ENCODE data around the gene TRIP12.
"Not testable (repeated sequence)": the region's sequence is repeated elsewhere in the genome, so short reads cannot be mapped to it uniquely, and the experiment has no call there.

Gene TRIP12

DNA sequence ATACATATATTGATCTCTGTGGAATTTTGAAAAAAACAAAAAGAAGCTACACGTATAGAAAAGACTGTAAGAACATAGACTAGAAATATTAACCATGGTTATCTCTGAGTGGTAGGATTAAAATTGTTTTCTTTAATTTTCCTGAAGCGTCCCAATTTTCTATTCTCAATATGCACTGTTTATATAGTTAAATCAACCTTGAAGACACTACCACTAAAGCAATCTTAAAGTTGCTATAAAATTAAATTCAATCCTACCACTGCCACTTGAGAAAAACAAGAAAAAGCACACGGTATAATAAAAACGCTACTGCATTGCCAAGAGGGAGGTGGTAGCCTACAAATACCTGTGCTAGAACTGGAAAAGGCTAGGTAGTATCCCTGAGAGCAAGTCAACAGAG is 47.2 kb downstream of the TRIP12 start:
- DNase-seq (ENCODE audit: low read depth in 2 of 2): no peak

DNA sequence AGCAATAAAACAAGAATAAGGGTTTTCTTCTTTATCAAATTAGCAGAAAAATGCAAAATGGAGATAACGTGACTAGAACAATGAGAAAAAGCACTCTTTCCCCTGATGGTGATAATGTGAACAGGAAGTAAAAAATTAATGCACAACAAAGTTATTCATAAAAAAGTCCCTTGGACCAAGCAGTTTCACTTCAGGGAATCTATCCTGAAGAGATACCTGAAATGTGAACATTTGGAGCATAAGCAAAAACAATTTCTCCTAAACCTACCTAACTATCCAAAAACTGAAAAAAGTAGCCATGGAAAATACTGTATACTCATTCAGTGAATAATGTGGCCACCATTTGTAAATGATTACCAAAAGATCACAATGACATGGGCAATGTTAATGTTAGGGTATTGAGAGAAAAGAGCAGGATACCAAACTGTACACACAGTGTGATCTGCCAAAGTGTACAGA is 48.7 kb downstream of the TRIP12 start:
- no peak for DNase-seq (ENCODE audit: low read depth in 2 of 2)

DNA sequence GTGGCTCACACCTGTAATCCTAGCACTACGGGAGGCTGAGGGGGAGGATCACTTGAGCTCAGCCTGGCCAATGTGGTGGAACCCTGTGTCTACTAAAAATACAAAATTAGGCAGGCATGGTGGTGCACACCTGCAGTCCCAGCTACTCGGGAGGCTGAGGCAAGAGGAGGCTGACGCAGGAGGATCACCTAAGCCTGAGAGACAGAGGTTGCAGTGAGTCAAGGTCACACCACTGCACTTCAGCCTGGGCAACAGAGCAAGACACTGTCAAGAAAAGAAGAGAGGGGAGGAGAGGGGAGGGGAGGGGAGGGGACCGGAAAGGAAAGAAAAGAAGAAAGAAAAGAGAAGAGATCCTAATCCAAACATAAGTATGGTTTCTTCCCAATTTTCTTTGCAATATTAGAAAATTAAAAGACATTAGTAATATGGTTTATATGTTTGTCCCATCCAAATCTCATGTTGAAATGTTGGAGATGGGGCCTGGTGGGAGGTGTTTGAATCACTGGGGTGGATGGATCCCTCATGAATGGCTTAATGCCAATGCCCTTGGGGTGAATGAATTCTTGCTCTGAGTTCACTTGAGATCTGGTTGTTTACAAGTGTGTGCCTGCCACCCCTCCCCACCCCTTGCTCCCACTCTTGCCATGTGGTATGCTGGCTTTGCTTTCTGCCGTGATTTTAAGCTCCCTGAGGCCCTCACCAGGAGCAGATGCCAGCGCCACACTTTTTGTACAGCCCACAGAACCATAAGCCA is 50.7 kb downstream of the TRIP12 start:
- no peak for DNase-seq (ENCODE audit: low read depth in 2 of 2)

DNA sequence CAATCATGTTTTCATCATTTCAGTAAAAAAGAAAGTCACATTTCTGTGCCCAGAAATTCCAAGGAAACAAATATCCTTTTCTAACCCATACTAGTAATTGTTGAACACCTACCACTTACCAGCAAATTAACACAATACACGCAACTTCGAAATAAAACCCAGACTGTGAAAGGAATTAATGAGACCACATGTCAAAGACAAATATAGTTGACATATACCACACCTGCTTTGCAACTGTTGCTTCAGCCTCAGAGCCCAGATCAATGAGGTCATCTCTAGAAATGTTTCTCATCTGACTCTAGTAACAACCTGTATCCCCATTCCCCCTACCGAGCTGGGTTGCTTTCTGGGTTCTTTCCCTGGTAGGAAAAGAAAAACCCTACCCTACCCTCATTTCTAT is 52.6 kb downstream of the TRIP12 start:
- DNase-seq (ENCODE audit: low read depth in 2 of 2): no peak

DNA sequence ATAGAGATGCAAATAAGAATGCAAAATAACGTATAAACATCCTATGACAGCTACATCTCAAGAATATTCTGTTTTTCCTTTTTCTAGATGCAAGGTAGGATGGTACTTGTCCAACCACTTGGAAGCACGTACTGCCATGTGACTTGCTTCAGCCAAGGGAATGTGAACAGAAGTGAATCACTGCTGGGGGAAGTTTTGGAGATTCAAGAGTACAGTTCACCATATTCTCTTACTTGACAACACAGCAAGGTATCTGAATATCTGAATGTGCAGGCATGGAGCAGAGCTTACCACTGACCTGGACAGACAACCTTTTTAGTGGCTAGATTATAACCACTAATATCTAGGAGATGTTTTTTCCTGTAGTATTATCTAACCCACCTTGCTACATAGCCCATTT is 53.0 kb downstream of the TRIP12 start:
- DNase-seq (ENCODE audit: low read depth in 2 of 2): no peak

DNA sequence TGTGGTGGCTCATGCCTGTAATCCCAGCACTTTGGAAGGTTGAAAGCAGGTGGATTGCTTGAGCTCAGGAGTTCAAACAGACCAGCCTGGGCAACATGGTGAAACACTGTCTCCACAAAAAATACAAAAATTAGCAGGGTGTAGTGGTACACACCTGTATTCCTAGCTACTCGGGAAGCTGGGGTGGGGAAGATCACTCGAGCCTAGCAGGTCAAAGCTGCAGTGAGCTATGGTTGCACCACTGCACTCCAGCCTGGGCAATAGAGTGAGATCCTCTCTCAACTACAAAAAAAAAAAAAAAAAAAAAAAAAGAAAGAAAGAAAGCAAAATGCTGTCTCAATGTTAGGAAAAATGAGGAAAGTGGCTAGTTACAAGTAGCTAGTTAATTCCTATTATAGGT is 56.8 kb downstream of the TRIP12 start:
- DNase-seq (ENCODE audit: low read depth in 2 of 2): no peak

DNA sequence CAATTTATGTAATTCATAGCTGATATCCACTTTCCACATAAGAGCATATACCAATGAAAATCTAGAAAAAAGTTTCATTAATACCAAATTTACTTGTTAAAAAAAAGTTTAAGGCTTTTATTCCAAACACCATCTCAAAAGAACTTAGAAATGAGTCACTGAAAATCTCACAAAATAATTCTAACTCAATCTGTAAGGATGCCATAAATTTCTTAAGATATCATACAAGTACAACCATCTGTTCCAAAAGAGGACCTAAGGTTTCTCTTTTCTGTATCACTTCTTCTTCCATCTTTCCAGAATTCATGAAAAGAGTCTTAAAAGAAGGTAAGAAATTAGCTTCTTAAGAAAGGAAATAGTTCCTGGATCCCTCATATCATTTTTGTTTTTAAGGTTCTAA is 60.4 kb downstream of the TRIP12 start:
- DNase-seq (ENCODE audit: low read depth in 2 of 2): no peak

DNA sequence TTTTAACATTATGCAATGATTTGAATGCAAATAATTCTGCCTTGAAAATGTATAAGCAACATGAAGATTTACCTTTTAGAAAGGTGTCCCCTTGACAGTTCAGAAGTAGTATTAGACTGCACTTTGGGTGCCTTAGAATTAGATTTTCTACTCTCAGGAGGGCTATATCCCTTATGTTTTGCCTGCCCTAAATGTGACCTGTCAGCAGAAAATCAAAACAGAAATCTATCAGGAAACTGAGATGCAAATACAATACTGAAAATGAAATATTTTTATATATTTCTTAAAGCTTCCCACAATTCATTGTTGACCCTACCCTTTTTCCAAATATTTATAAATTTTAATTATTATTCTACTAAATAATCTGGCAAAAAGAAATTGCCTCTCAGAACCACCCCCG is 61.5 kb downstream of the TRIP12 start:
- DNase-seq (ENCODE audit: low read depth in 2 of 2): no peak

DNA sequence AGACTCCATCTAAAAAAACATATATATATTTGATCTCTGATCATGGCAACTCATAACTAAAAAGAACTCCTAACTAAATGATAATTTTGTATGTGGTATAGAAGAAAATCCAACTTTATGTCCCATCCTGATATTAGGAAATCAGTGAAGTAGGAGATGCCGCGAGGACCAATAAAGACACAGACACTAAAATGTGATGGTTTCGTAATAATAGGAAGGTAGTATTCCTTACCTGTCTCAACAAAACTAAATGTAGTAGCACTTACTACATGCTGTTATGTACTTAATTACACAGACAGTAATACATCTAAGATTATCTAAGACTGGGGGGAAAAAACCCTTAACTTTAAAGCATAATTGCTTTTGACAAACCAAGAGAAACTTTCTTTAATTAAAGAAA is 63.5 kb downstream of the TRIP12 start:
- DNase-seq (ENCODE audit: low read depth in 2 of 2): no peak

DNA sequence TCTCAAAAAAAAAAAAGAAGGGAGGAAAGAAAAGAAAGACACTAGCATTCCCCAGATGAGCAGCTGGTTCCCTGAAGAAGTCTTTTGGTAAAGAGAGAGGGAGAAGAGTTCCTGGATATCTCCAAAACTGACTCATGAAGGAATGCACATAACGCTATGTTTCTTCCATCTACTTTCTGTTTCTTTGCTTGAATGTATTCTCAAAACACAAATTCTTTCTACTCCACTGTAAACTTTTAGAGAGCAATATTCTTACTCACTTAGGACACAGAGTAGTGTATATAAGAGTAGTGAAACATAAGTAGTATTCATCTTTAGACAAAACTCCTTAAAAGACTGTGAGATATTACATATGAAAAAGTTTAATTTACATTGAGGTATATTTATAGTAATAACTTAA is 64.2 kb downstream of the TRIP12 start:
- DNase-seq (ENCODE audit: low read depth in 2 of 2): no peak

DNA sequence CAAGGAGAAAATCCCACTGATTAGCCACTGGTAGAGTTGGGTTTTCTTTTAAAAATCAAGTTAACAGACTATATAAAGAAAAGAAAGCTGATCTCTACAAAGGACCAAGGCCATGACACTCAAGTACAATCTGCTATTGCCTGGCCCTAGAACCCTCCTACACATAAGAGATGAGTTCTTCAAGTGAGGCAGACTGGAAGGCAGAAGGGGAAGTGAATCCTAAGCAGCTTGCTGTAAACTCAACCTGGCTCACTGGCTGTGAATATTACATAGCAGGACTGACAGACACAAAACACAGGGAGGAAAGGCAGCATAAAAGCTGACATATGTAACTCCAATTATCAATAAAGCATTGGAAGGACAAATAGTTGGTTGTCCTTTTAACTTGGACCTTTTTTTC is 65.4 kb downstream of the TRIP12 start:
- DNase-seq (ENCODE audit: low read depth in 2 of 2): no peak

DNA sequence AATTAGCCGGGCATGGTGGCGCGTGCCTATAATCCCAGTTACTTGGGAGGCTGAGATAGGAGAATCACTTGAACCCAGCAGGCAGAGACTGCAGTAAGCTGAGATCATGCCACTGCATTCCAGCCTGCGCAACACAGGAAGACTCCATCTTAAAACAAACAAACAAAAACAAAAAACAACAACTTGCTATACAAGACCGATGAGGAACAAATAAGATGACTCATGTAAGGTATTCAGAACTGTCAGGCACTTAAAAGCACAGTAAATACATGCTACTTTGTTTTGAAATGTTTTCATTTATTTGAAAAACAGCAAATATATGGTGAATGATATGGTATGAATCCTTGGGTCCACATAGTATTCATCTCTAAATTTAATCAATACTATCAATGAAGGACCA is 66.7 kb downstream of the TRIP12 start:
- DNase-seq (ENCODE audit: low read depth in 2 of 2): no peak

DNA sequence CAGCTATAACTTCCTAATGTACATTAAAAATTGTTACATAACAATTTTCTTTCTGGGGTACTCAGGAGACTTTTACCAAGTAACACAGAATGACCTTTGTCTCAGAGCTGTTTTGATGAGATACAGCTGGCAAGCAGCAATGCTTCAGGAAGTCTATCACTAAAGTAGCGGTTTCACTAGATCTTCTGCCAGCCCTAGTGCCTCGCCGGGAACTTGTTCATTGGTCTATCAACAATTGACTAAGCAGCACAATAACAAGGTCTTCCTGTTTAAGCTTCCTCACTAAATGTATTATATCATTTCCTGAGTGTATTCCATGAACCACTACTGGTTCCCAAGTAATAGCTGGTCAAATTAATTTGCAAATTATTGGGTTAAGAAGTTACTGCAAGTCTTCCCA is 69.2 kb downstream of the TRIP12 start:
- DNase-seq (ENCODE audit: low read depth in 2 of 2): no peak

DNA sequence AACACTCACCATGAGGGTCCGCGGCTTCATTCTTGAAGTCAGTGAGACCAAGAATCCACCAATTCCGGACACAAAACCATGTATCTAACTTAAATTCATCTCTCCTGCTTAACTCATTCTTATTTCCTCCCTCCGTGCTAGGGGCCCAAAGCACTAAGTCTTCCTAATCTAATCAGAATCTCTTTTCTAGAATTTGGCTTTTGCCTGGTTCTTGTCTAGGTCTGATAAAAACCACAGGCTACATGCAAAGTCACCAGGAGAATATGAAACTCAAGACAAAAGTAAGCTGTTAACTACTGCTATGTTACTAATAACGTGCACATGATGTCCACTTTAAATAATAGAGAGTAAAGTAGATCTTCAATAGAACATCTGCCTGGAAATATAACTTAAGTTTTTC is 69.9 kb downstream of the TRIP12 start:
- DNase-seq (ENCODE audit: low read depth in 2 of 2): no peak

DNA sequence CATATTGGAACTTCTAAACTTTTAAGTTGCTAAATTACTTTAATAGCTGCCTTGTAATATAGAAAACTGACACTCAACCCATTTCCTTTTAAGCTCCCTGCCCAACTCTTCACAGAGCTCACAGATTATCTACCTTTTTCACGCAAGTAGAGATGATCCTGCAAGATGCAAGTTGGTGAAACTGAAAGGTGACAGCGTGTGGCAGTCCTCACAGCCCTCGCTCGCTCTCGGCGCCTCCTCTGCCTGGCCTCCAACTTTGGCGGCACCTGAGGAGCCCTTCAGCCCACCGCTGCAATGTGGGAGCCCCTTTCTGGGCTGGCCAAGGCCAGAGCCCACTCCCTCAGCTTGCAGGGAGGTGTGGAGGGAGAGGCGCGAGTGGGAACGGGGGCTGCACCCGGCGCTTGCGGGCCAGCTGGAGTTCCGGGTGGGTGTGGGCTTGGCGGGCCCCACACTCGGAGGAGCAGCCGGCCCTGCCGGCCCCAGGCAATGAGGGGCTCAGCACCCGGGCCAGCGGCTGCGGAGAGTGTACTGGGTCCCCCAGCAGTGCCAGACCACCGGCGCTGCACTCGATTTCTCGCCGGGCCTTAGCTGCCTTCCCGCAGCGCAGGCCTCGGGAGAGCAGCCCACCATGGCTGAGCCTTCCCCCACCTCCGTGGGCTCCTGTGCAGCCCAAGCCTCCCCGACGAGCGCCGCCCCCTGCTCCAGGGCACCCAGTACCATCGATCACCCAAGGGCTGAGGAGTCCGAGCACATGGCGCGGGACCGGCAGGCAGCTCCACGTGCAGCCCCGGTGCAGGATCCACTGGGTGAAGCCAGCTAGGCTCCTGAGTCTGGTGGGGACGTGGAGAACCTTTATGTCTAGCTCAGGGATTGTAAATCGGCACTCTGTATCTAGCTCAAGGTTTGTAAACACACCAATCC is 71.2 kb downstream of the TRIP12 start:
- DNase-seq (ENCODE audit: low read depth in 2 of 2): not testable (repeated sequence)

DNA sequence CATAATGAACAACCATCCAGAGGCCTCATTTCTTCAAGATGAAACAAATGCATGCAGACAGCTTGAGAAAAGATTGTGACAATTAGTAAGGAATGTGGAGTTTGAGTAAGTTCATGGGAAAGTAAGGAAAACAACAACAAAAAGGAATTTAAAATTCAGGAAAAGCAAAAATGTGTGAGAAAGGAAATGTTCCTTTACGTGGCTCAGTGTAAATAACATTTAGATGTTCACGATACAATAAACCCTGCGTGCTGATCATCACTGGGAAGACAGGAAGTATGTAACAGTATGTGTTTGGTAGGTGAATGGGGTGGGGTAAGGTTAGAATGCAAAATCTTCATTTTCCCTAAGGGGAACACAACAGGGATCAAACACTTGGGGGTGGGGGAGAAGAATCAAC is 72.7 kb downstream of the TRIP12 start:
- DNase-seq (ENCODE audit: low read depth in 2 of 2): no peak

DNA sequence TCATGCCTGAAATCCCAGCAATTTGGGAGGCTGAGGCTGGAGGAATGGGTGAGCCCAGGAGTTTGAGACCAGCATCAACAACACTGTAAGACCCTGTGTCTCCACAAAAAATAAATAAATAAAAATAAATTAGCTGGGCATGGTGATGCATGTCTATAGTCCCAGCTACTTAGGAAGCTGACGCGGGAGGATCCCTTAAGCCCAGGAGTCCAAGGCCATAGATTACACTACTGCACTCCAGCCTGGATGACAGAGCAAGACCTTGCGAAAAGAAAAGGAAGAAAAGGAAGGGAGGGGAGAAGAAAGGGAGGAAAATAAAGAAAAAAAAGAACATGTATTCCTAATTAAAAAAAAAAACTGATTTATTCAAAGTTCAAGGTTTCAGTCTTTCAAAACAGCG is 78.2 kb downstream of the TRIP12 start:
- DNase-seq (ENCODE audit: low read depth in 2 of 2): no peak

DNA sequence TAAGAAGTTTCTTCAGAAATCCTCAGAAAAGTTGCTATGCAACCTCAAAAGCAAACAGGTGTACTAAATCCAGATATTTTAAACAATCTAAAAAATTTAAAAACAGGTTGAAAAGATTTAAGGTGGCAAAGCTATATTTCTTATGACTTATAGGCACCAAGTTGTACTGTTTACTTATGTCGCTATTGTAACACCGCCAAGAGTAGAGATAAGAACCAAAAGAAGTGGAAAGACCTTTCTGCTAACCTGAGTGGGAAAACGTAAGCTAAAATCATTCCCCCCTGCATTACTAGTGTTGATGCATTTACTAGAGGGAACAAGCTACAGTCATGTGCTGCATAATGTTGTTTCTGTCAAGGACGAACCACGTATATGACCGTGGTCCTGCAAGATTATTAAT is 83.1 kb downstream of the TRIP12 start:
- DNase-seq (ENCODE audit: low read depth in 2 of 2): no peak

DNA sequence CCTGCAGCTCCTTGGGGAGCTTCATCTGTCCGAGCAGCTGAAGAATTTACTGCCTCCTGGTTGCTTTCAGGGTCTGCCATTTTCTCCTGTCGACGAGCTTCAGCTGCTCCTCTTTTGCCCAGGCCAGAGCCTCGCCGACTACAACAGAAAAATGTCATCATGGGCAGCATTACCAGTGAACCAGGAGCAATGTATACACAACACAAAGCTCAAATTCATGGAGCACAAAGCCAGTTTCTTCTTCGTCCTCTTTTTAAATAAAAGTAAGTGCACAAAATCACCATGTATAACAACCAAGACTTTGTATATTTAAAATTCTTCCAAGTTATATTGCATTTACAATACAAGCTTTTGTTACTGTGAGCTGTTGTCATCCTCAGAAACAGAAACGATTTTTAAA is 85.0 kb downstream of the TRIP12 start:
- no peak for DNase-seq (ENCODE audit: low read depth in 2 of 2)

DNA sequence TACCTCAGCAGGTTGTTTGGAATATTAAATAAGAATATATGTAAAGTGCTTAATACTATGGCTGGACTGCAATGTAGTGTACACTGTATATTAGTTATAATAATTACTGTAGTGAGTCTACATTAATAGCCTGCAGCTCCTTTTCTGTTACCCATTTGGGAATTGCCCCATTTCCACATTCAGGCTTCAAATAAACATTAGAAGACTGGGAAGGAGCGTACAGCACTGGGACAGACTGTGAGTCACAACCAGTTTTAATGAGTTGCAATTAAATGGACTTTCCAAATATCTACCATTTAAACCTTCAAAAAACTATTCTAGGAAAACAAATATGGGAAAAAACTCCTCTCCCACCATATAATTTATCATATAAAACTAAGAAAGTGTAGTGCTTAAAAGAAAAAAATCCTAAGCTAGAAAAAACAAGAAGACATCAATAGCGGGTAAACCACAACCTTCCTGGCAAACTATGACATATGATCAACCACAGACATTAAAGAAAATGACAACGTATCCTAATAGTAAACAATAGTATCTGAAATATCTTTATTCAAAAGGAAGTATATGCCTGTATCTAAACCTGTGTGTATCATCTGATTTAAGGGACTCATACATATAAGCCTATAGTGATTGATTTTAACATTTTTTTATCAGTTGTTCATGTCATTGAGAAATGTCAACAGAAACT is 86.1 kb downstream of the TRIP12 start:
- DNase-seq (ENCODE audit: low read depth in 2 of 2): no peak

DNA sequence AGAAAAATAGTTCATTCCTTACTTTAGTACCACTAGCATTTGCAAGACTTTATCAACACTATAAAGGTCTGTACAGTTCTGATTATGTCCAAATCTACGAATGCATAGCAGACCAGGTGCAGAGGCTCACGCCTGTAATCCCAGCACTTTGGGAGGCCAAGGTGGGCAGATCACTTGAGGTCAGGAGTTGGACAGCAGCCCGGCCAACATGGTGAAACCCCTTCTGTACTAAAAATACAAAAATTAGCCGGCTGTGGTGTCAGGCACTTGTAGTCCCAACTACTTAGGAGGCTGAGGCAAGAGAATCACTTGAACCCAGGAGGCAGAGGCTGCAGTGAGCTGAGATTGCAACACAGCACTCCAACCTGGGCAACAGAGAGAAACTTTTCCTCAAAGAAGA is 87.4 kb downstream of the TRIP12 start:
- DNase-seq (ENCODE audit: low read depth in 2 of 2): not testable (repeated sequence)

DNA sequence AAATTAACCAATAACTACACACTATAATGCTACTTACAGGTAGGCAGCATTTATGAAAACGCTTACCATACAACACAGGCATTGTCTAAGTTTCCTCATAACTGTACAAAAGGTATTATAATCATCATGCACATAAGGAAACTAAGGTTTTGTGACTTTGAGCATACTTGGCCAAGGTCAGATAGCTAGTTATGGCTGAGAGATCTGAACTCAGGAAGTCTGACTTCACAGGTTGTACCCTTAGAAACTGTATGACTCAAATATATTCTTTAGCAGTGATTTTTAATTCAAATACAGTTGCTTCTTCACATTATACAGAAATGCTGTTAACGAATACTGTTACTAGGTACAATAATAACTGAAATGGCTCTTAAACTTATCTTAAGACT is 89.3 kb downstream of the TRIP12 start:
- DNase-seq (ENCODE audit: low read depth in 2 of 2): no peak

All from fibroblast of skin of left quadriceps (primary cell).